Endometrial microvascular endothelial cells (primary cell): ENCODE measurements around the gene MON2. TPM values are rescaled to one million over a fixed set of nuclear protein-coding genes. Genes with fewer than 3 reads are reported as not detected.
"Not testable (repeated sequence)": the region's sequence is repeated elsewhere in the genome, so short reads cannot be mapped to it uniquely, and the experiment has no call there.

Experiments used
- in situ Hi-C: cut with HindIII; loops from 2 replicates; pipeline ENCODE4 v1.10.0; 2017; ENCODE audit warnings: low sequenced_read_pairs, low pct_unique_long_range_greater_than_20kb; ENCODE audit errors: inconsistent ontology term
- total RNA-seq: library from RNA; depleted of rRNA; stranded (reverse); fragments of >200 nt; gene quantifications from one replicate; pipeline ENCODE4 v1.2.3, GENCODE V29; 2015; ENCODE audit errors: inconsistent ontology term

Gene MON2
- total RNA-seq, 1 donor from 2014 or later, result 21.9 TPM

- in situ Hi-C loops, result no loop called here
Observed at GRCh38 chr12:62533087-62533754, 66.6 kb downstream of the MON2 start.

- in situ Hi-C loops, result no loop called here
Observed at GRCh38 chr12:62533755-62534107, 67.1 kb downstream of the MON2 start.

- in situ Hi-C loops, result no loop called here
Observed at GRCh38 chr12:62536546-62536945, 69.9 kb downstream of the MON2 start.

GRCh38 chr12:62537551-62537950, 70.9 kb downstream of the MON2 start:
- in situ Hi-C loops, result no loop called here

GRCh38 chr12:62540354-62540753, 73.7 kb downstream of the MON2 start:
- in situ Hi-C loops, result no loop called here

GRCh38 chr12:62542814-62543213, 76.2 kb downstream of the MON2 start:
- in situ Hi-C loops, result no loop called here

GRCh38 chr12:62543324-62543723, 76.7 kb downstream of the MON2 start:
- in situ Hi-C loops, result no loop called here

- in situ Hi-C loops, result no loop called here
Observed at GRCh38 chr12:62543741-62544140, 77.1 kb downstream of the MON2 start.

- in situ Hi-C loops, result no loop called here
Observed at GRCh38 chr12:62552906-62553556, 86.4 kb downstream of the MON2 start.

GRCh38 chr12:62559366-62559765, 92.7 kb downstream of the MON2 start:
- in situ Hi-C loops, result not testable (repeated sequence)

GRCh38 chr12:62562846-62563245, 96.2 kb downstream of the MON2 start:
- in situ Hi-C loops, result no loop called here

- in situ Hi-C loops, result no loop called here
Observed at GRCh38 chr12:62575036-62575435, 108.4 kb downstream of the MON2 start.

- in situ Hi-C loops, result no loop called here
Observed at GRCh38 chr12:62576503-62576902, 109.9 kb downstream of the MON2 start.

GRCh38 chr12:62578726-62579125, 112.1 kb downstream of the MON2 start:
- in situ Hi-C loops, result no loop called here

GRCh38 chr12:62581288-62582064, 114.8 kb downstream of the MON2 start:
- in situ Hi-C loops, result no loop called here

- in situ Hi-C loops, result no loop called here
Observed at GRCh38 chr12:62582065-62582366, 115.4 kb downstream of the MON2 start.

GRCh38 chr12:62584619-62585018, 118.0 kb downstream of the MON2 start:
- in situ Hi-C loops, result no loop called here

- in situ Hi-C loops, result no loop called here
Observed at GRCh38 chr12:62586850-62587249, 120.2 kb downstream of the MON2 start.

GRCh38 chr12:62588916-62589315, 122.3 kb downstream of the MON2 start:
- in situ Hi-C loops, result no loop called here

GRCh38 chr12:62597253-62597652, 130.6 kb downstream of the MON2 start:
- in situ Hi-C loops, result no loop called here
